OCI-LY1 (cell line): ENCODE measurements around the gene MRPS12.

Source experiments
- H2AFZ ChIP-seq: fragments of 200-600 bp; sonication (generic), shearing (Covaris generic); 2 replicates; pipeline ENCODE4 v1.6.0; 2014; ENCODE audit warnings: antibody characterized with exemption, mild to moderate bottlenecking, low read length
- H3F3A ChIP-seq: fragments of 200-600 bp; sonication (generic), shearing (Covaris generic); 2 replicates; pipeline ENCODE4 v1.6.0; 2014; ENCODE audit warnings: mild to moderate bottlenecking, antibody characterized with exemption, low read length, moderate library complexity; ENCODE audit not compliant: insufficient read depth
- H3K27ac ChIP-seq: fragments of 200-600 bp; sonication (generic); 2 replicates; pipeline ENCODE4 v1.5.1; 2014; ENCODE audit warnings: low read length, mixed run types, mild to moderate bottlenecking, low read depth; ENCODE audit not compliant: poor library complexity, severe bottlenecking
- H3K27me3 ChIP-seq: fragments of 200-600 bp; sonication (generic); 2 replicates; pipeline ENCODE4 v1.6.0; 2014; ENCODE audit warnings: antibody characterized with exemption, mild to moderate bottlenecking, low read length, moderate library complexity; ENCODE audit not compliant: insufficient read depth
- H3K36me3 ChIP-seq: fragments of 200-600 bp; sonication (generic); 2 replicates; pipeline ENCODE4 v1.6.1; 2014; ENCODE audit warnings: mild to moderate bottlenecking, antibody characterized with exemption, low read length, moderate library complexity, mixed read lengths; ENCODE audit not compliant: insufficient read depth
- H3K4me1 ChIP-seq: fragments of 200-600 bp; sonication (generic); 2 replicates; pipeline ENCODE4 v1.5.1; 2014; ENCODE audit warnings: mild to moderate bottlenecking, low read length, moderate library complexity; ENCODE audit not compliant: insufficient read depth, severe bottlenecking
- H3K4me2 ChIP-seq: fragments of 200-600 bp; sonication (generic), shearing (Covaris generic); 2 replicates; pipeline ENCODE4 v1.6.1; 2014; ENCODE audit warnings: low read length
- H3K4me3 ChIP-seq: fragments of 200-600 bp; sonication (generic); 2 replicates; pipeline ENCODE4 v1.5.1; 2014; ENCODE audit warnings: low read length, low read depth, mild to moderate bottlenecking, mixed read lengths; ENCODE audit not compliant: poor library complexity, severe bottlenecking
- H3K79me2 ChIP-seq: fragments of 200-600 bp; shearing (Covaris generic); 2 replicates; pipeline ENCODE4 v1.6.1; 2016; ENCODE audit warnings: mixed run types, low read length, mixed read lengths; ENCODE audit not compliant: insufficient read depth
- H3K9ac ChIP-seq: fragments of 200-600 bp; sonication (generic), shearing (Covaris generic); 2 replicates; pipeline ENCODE4 v1.6.1; 2014; ENCODE audit warnings: mild to moderate bottlenecking, low read length, mixed read lengths
- H3K9me2 ChIP-seq: fragments of 200-600 bp; sonication (generic), shearing (Covaris generic); 2 replicates; pipeline ENCODE4 v1.6.1; 2014; ENCODE audit warnings: low read depth, mild to moderate bottlenecking, low read length, mixed read lengths
- H3K9me3 ChIP-seq: fragments of 200-600 bp; shearing (Covaris generic); 2 replicates; pipeline ENCODE4 v1.6.1; 2014; ENCODE audit warnings: low read length, mixed read lengths
- H4K20me1 ChIP-seq: fragments of 200-600 bp; sonication (generic), shearing (Covaris generic); 2 replicates; pipeline ENCODE4 v1.6.0; 2016; ENCODE audit warnings: mild to moderate bottlenecking, low read length; ENCODE audit not compliant: insufficient read depth
- EZH2 ChIP-seq: fragments of 200-600 bp; sonication (generic), shearing (Covaris generic); IDR thresholded peaks from 2 replicates; pipeline ENCODE4 v1.8.0; 2017; ENCODE audit warnings: borderline replicate concordance, mixed run types, mild to moderate bottlenecking, antibody characterized with exemption, low read length, moderate library complexity, mixed read lengths
- TF ChIP-seq, protein P1 (sequence below): fragments of 200-600 bp; sonication (generic), shearing (Covaris generic); IDR thresholded peaks from 2 replicates; pipeline ENCODE4 v1.5.1; 2017; ENCODE audit warnings: mild to moderate bottlenecking, antibody characterized with exemption, low read length, moderate library complexity, mixed read lengths

MRPS12 gene

DNA sequence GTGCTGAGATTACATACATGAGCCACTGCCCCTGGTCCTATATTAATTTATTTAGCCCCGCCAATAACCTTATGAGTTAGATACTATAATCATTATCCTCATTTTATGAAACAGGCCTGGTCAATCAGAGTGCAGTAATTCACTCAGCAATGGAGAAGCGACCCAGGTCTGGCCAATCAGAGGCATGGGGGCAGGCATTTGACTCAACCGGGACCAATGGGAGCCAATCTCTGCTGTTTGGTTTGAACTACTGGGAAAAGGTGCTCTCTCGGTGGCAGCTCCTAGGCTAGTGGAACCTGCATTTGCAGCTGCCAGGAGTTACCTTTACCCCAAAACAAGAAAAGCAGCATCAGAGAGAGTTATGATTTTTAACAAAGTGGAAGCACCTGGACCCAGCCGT is 37.9 kb upstream of the MRPS12 start:
- Histone ChIP-seq H4K20me1 (no peaks in the 10 kb centered on the region), H3K79me2 (no peaks in the 10 kb centered on the region), H3K4me1 (peaks cover 2% of the 10 kb centered on the region), H2AFZ (no peak overlapping the region), H3K27me3 (no peaks in the 10 kb centered on the region), H3K4me2 (no peak overlapping the region), H3K9ac (no peak overlapping the region), H3F3A (no peaks in the 10 kb centered on the region), H3K4me3 (no peak overlapping the region), H3K9me2 (no peaks in the 10 kb centered on the region), H3K36me3 (peaks cover 7% of the 10 kb centered on the region; the same call in 1 of the 2 replicates), H3K9me3 (no peaks in the 10 kb centered on the region), H3K27ac (no peak overlapping the region)
- no peak for TF ChIP-seq EZH2
- TF ChIP-seq, protein P1, sequence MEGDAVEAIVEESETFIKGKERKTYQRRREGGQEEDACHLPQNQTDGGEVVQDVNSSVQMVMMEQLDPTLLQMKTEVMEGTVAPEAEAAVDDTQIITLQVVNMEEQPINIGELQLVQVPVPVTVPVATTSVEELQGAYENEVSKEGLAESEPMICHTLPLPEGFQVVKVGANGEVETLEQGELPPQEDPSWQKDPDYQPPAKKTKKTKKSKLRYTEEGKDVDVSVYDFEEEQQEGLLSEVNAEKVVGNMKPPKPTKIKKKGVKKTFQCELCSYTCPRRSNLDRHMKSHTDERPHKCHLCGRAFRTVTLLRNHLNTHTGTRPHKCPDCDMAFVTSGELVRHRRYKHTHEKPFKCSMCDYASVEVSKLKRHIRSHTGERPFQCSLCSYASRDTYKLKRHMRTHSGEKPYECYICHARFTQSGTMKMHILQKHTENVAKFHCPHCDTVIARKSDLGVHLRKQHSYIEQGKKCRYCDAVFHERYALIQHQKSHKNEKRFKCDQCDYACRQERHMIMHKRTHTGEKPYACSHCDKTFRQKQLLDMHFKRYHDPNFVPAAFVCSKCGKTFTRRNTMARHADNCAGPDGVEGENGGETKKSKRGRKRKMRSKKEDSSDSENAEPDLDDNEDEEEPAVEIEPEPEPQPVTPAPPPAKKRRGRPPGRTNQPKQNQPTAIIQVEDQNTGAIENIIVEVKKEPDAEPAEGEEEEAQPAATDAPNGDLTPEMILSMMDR, result no peak

- Histone ChIP-seq H3F3A (no peaks in the 10 kb centered on the region), H3K9ac (no peak overlapping the region), H3K9me2 (no peaks in the 10 kb centered on the region), H3K27me3 (no peaks in the 10 kb centered on the region), H3K9me3 (no peaks in the 10 kb centered on the region), H4K20me1 (no peaks in the 10 kb centered on the region), H3K79me2 (no peaks in the 10 kb centered on the region), H3K4me3 (no peak overlapping the region), H3K4me2 (no peak overlapping the region), H3K36me3 (peaks cover 7% of the 10 kb centered on the region; the same call in 1 of the 2 replicates), H3K27ac (no peak overlapping the region), H2AFZ (no peak overlapping the region), H3K4me1 (peaks cover 7% of the 10 kb centered on the region)
- no peak for TF ChIP-seq EZH2
- TF ChIP-seq, protein P1, result no peak
Observed at GRCh38 chr19:38893341-38893771, 37.4 kb upstream of the MRPS12 start.

- H3K9ac ChIP-seq, result no peak overlapping the region
- H4K20me1 ChIP-seq, result no peaks in the 10 kb centered on the region
- no peak overlapping the region for H3K4me3 ChIP-seq
- no peaks in the 10 kb centered on the region for H3K27me3 ChIP-seq
- H2AFZ ChIP-seq, result no peak overlapping the region
- H3K4me1 ChIP-seq, result peaks cover 16% of the 10 kb centered on the region
- H3K9me2 ChIP-seq, result no peaks in the 10 kb centered on the region
- H3F3A ChIP-seq, result no peaks in the 10 kb centered on the region
- TF ChIP-seq, protein P1, result no peak
- no peak for TF ChIP-seq EZH2
- no peak overlapping the region for H3K4me2 ChIP-seq
- H3K27ac ChIP-seq, result no peak overlapping the region
- no peaks in the 10 kb centered on the region for H3K9me3 ChIP-seq
- H3K79me2 ChIP-seq, result no peaks in the 10 kb centered on the region
- H3K36me3 ChIP-seq, result no peaks in the 10 kb centered on the region
Observed at GRCh38 chr19:38894968-38895367, 35.8 kb upstream of the MRPS12 start.
